Pancreas (tissue), 10 donors: ENCODE measurements around the gene HORMAD2. TPM values are rescaled to one million over a fixed set of nuclear protein-coding genes. Genes with fewer than 3 reads are reported as not detected.
"Not testable (repeated sequence)": the region's sequence is repeated elsewhere in the genome, so short reads cannot be mapped to it uniquely, and the experiment has no call there.

Source experiments
- ATAC-seq, 4 donors: fragments of 200-7000 bp; cut with Tn5 transposase; one replicate each; pipeline versions ENCODE4 v1.8.0 to v1.9.1; 2020; ENCODE audit warnings: mild to moderate bottlenecking in 4 of 4, moderate library complexity in 4 of 4
- DNase-seq, 6 donors: peaks; one replicate each; pipeline ENCODE4 v3.0.0-alpha.2; 2020
- FAIRE-seq: peaks from 2 replicates; lab custom pipeline; 2012; peaks lifted over from hg19 to GRCh38; lab: Jason Lieb, UNC
- H3K27ac ChIP-seq, 4 donors: fragments of 200-600 bp; sonication (generic); 1 replicate in 3 of 4; 2 replicates in 1 of 4; pipeline versions ENCODE4 v1.5.0 to v1.8.0; 2020
- H3K27me3 ChIP-seq, 4 donors: fragments of 200-600 bp; one replicate each; pipeline ENCODE4 v1.8.0; 2021
- H3K36me3 ChIP-seq, 3 donors: fragments of 200-600 bp; sonication (generic) in 1 of 3; one replicate each; pipeline versions ENCODE4 v1.5.0 to v1.8.0; 2020 to 2021
- H3K4me1 ChIP-seq, 3 donors: fragments of 200-600 bp; one replicate each; pipeline ENCODE4 v1.8.0; 2021
- H3K4me3 ChIP-seq, 4 donors: fragments of 200-600 bp; sonication (generic) in 2 of 4; one replicate each; pipeline versions ENCODE4 v1.5.0 to v1.8.0; 2020 to 2021
- H3K9me3 ChIP-seq, 4 donors: fragments of 200-600 bp; one replicate each; pipeline ENCODE4 v1.8.0; 2021
- WGBS, 2 donors: extraction: QIAGEN DNeasy Blood & Tissue Kit; methylation state at CpG; one replicate each; pipeline ENCODE4 v1.1.7; 2013; 5-methylcytosine and 5-hydroxymethylcytosine counted together
- intact Hi-C, 3 donors: fragments of 100-400 bp; cut with DNase I; formaldehyde crosslinking; loops; one replicate each; pipeline versions ENCODE4 v1.11.1 to v1.14.2; 2022
- polyA plus RNA-seq, 2 donors: library from polyadenylated mRNA; stranded (reverse); fragments of 200-250 nt; gene quantifications; one replicate each; pipeline ENCODE4 v1.2.3, GENCODE V29; 2013
- total RNA-seq, 6 donors: library from RNA; stranded (reverse); fragmentation: NEBNext Ultra II Directional in 4 of 6; extraction: Animal tissue kit (Norgen Biotek cat#: 25700) in 4 of 6; gene quantifications; one replicate each; pipeline versions ENCODE4 v1.2.1 to v1.2.4, GENCODE V29; 2021 to 2023
- TF ChIP-seq, protein P1 (sequence below), 4 donors: fragments of 200-600 bp; sonication (generic) in 3 of 4; IDR thresholded peaks; one replicate each; pipeline versions ENCODE4 v1.5.0 to v1.8.0; 2021; ENCODE audit warnings: antibody characterized with exemption in 4 of 4
- donor health status: healthy with polysubstance abuse.
- donor health status: DM: no; HTN: no; CAD: no; lungs with moderate emphysema.
- donor health status: DM: no; HTN: no; CAD: no.
- donor health status: control.
- donor health status: control.
- donor health status: Bipolar disorder and iron deficiency.
- donor health status: DM: yes; HTN: yes; CAD: no.
- donor health status: DM: no; HTN: no; CAD: no.
- donor health status: DM: no; HTN: no; CAD: no.
- donor health status: DM: yes; HTN: yes; CAD: no.

Gene HORMAD2
- total and polyA plus RNA-seq, 8 donors = not detected

DNA sequence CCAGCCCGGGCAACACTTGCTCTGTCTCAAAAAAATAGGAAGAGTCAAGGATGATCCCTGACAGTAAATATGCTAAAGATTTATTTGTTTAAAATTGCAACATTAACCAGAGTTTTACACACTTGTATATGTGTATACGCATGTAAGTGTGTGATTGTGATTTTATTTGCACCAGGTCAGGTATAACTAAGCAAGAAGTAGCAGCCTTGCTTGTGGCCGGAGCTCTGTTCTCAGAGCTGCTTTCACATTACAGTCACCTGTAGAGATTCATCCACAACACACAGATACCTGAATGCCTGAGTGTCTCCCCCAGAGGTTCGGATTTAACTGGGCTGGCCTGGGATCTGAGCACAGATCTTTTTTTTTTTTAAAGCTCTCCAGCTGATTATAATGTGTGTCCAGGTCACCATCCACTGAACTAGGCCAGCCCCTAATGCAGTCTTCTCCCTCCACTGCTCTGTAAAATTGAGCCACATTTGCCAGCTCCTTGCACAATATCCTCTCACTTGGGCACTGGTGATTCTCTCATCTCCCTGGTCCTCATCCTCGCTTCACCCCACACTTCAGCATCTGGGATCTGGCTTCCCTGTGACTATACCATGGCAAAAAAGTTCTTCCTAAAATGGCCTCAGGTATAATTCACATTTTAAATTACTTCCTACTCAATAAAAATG lies 118.0 kb downstream of the HORMAD2 start:
- no peak for FAIRE-seq
- ATAC-seq = no peak
- Histone ChIP-seq H3K4me1 (peaks cover 0 to 12% (median 0%) of the 10 kb centered on the region in 3 donors), H3K27me3 (no peaks in the 10 kb centered on the region), H3K9me3 (no peaks in the 10 kb centered on the region), H3K4me3 (no peak overlapping the region), H3K36me3 (no peaks in the 10 kb centered on the region), H3K27ac (no peak overlapping the region)
- WGBS, 2 donors = 94 to 95% methylated on average over 5 of the region's 5 CpGs
- TF ChIP-seq, protein P1, sequence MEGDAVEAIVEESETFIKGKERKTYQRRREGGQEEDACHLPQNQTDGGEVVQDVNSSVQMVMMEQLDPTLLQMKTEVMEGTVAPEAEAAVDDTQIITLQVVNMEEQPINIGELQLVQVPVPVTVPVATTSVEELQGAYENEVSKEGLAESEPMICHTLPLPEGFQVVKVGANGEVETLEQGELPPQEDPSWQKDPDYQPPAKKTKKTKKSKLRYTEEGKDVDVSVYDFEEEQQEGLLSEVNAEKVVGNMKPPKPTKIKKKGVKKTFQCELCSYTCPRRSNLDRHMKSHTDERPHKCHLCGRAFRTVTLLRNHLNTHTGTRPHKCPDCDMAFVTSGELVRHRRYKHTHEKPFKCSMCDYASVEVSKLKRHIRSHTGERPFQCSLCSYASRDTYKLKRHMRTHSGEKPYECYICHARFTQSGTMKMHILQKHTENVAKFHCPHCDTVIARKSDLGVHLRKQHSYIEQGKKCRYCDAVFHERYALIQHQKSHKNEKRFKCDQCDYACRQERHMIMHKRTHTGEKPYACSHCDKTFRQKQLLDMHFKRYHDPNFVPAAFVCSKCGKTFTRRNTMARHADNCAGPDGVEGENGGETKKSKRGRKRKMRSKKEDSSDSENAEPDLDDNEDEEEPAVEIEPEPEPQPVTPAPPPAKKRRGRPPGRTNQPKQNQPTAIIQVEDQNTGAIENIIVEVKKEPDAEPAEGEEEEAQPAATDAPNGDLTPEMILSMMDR (IDR thresholded peaks at IDR 0.05) = no peak
- intact Hi-C loops = loop anchor here in 1 of 3 donors (10.0 kb wide), 1 partner anchor 83 kb away; no protein-coding TSS in a partner anchor
- no peak for DNase-seq

- H3K4me3 ChIP-seq = no peak overlapping the region
- FAIRE-seq (no peak), DNase-seq (no peak), ATAC-seq (no peak)
- intact Hi-C loops = loop anchor here in 1 of 3 donors (10.0 kb wide), 1 partner anchor 84 kb away; no protein-coding TSS in a partner anchor
- H3K27ac ChIP-seq = no peak overlapping the region
- H3K27me3 ChIP-seq = no peaks in the 10 kb centered on the region
- 90 to 91% methylated on average over 4 of the region's 4 CpGs for WGBS, 2 donors
- H3K4me1 ChIP-seq = peaks cover 0 to 12% (median 0%) of the 10 kb centered on the region in 3 donors
- TF ChIP-seq, protein P1 (IDR thresholded peaks at IDR 0.05) = no peak
- H3K36me3 ChIP-seq = no peaks in the 10 kb centered on the region
- no peaks in the 10 kb centered on the region for H3K9me3 ChIP-seq
Observed at GRCh38 chr22:30198921-30199320, 118.7 kb downstream of the HORMAD2 start.

DNA sequence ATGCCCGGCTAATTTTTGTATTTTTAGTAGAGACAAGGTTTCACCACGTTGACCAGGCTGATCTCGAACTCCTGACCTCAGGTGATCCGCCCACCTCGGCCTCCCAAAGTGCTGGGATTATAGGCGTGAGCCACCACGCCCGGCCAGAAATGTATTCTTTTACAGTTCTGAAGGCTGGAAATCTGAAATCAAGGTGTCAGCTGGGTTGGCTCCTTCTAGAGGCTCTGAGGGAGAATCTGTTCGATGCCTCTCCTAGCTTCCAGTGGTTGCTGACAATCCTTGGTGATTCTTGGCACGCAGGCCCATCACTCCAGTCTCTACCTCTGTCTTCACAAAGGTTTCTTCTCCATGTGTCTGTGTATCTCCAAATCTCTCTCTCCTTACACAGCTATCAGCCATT lies 120.6 kb downstream of the HORMAD2 start:
- WGBS, 2 donors = 93% methylated on average over 10 of the region's 10 CpGs
- H3K4me1 ChIP-seq, ATAC-seq, H3K9me3 ChIP-seq, intact Hi-C loops, H3K4me3 ChIP-seq, H3K36me3 ChIP-seq, DNase-seq, H3K27ac ChIP-seq, FAIRE-seq, H3K27me3 ChIP-seq: not testable (repeated sequence)

DNA sequence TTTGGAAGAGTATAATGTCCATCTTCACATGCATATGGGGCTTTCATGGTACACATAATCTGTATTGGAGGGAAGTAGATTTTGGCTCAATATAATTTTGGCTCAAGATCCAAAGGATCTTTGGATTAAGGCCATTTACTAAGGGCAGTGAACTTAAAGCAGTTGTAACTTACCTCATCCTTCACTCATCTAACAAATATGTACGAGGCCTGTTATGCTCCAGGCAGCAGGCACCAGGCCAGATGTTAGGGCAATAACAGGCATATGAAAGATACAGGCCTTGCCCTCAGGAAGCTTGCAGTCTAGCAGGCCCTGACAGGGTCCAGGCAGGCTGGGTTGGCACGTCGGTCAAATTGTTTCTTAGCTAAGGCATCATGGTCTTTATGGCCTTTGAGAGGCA lies 121.7 kb downstream of the HORMAD2 start:
- Histone ChIP-seq H3K36me3 (no peaks in the 10 kb centered on the region), H3K27me3 (no peaks in the 10 kb centered on the region), H3K27ac (peak overlapping the region in 1 of 4 donors; percentile 6), H3K4me1 (peaks cover 0 to 5% (median 0%) of the 10 kb centered on the region in 3 donors), H3K9me3 (no peaks in the 10 kb centered on the region), H3K4me3 (no peak overlapping the region)
- WGBS, 2 donors = 84 to 85% methylated on average over 3 of the region's 3 CpGs
- FAIRE-seq (no peak), ATAC-seq (no peak), DNase-seq (peak in 1 of 6 donors; percentile 8)
- intact Hi-C loops = no loop called here
- TF ChIP-seq, protein P1 (IDR thresholded peaks at IDR 0.05) = no peak

DNA sequence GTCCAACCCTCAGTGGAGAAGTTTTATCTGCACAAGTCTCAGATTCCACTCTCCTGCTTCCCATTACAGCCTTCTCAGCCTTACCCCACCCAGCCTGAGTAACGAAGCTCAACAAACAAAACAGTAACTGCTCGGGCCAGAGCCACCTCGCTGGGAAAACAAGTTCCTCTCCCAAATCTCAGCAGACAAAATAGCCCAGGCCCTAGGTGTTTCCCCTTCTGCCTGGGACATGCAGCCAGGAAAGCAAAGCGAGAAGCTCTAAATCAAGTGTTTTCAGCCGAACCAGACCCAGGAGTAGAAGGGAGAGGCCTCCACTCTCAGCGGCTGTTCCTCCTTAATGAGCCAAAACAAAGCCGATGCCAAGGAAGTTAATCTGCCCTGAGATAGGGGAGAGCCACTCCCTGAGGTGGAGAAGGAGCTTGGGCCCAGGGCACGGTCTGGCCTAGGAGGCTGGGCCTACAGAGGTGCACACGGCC lies 122.3 kb downstream of the HORMAD2 start:
- no peaks in the 10 kb centered on the region for H3K27me3 ChIP-seq
- FAIRE-seq = no peak
- DNase-seq = peak in 3 of 6 donors; percentile 20 to 50 (median 40)
- intact Hi-C loops = no loop called here
- H3K4me1 ChIP-seq = peaks cover 0 to 5% (median 0%) of the 10 kb centered on the region in 3 donors
- H3K9me3 ChIP-seq = no peaks in the 10 kb centered on the region
- ATAC-seq = peak; percentile 63 to 79 (median 71)
- H3K4me3 ChIP-seq = no peak overlapping the region
- no peaks in the 10 kb centered on the region for H3K36me3 ChIP-seq
- TF ChIP-seq, protein P1 (IDR thresholded peaks at IDR 0.05) = no peak
- WGBS, 2 donors = 14 to 20% methylated on average over 9 of the region's 9 CpGs
- H3K27ac ChIP-seq = peak overlapping the region; percentile 6 to 50 (median 40)
